Lower lobe of right lung (tissue), 2 donors: ENCODE results near the gene LURAP1L. TPM values are rescaled to one million over a fixed set of nuclear protein-coding genes. Genes with fewer than 3 reads are reported as not detected.
A peak's percentile ranks its signal among the peaks of the same experiment; 100 is the strongest.

Source experiments
- ATAC-seq, 2 donors: fragments of 200-7000 bp; cut with Tn5 transposase; one replicate each; pipeline ENCODE4 v1.9.1; 2020 to 2022; ENCODE audit warnings: mild to moderate bottlenecking in 2 of 2, moderate library complexity in 2 of 2
- DNase-seq: peaks from one replicate; pipeline ENCODE4 v3.0.0-alpha.2; 2020
- H3K27ac ChIP-seq: fragments of 200-600 bp; one replicate; pipeline ENCODE4 v1.8.0; 2022
- H3K27me3 ChIP-seq: fragments of 200-600 bp; one replicate; pipeline ENCODE4 v1.8.0; 2022; ENCODE audit warnings: low read depth
- H3K36me3 ChIP-seq: fragments of 200-600 bp; one replicate; pipeline ENCODE4 v1.8.0; 2022; ENCODE audit warnings: mild to moderate bottlenecking
- H3K4me1 ChIP-seq: fragments of 200-600 bp; one replicate; pipeline ENCODE4 v1.8.0; 2022
- H3K4me3 ChIP-seq: fragments of 200-600 bp; one replicate; pipeline ENCODE4 v1.8.0; 2022; ENCODE audit warnings: mild to moderate bottlenecking
- H3K9me3 ChIP-seq: fragments of 200-600 bp; one replicate; pipeline ENCODE4 v1.8.0; 2022
- intact Hi-C: fragments of 100-400 bp; cut with DNase I; formaldehyde crosslinking; loops from one replicate; pipeline ENCODE4 v1.11.0; 2022
- total RNA-seq: library from RNA; stranded (reverse); fragmentation: NEBNext Ultra II Directional; extraction: Animal tissue kit (Norgen Biotek cat#: 25700); gene quantifications from one replicate; pipeline ENCODE4 v1.2.1, GENCODE V29; 2021
- TF ChIP-seq, protein P1 (sequence below): fragments of 200-600 bp; IDR thresholded peaks from one replicate; pipeline ENCODE4 v1.8.0; 2022; ENCODE audit warnings: antibody characterized with exemption, mild to moderate bottlenecking
- donor health status: DM: no; HTN: yes; CAD: no; lungs with severe emphysema.

The LURAP1L gene
- total RNA-seq, 1 donor from 2014 or later, result 29.2 TPM

DNA sequence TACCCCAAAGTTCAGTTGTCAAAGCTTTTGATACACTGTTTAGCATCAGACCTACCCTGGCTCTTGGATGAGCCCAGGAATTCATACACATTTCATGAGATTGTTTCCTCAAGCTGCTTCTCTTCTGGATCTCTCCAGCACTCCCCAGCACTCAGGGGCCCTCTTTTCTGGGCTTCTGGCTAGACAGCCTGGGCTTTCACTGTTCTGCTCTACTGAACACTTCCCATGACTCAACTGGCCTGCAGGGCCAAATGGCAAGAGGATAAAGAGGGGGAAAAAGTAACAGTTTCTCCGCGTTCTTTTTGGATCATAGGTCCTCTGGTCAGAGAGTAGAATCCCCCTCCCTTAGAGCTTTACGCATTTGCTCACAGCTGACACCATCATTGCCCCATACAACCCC, 20.9 kb upstream of the LURAP1L start:
- Histone ChIP-seq H3K27ac (no peak overlapping the region), H3K9me3 (no peaks in the 10 kb centered on the region), H3K4me3 (no peak overlapping the region), H3K4me1 (no peaks in the 10 kb centered on the region), H3K27me3 (no peaks in the 10 kb centered on the region), H3K36me3 (no peaks in the 10 kb centered on the region)
- ATAC-seq, result no peak
- intact Hi-C loops, result no loop called here
- TF ChIP-seq, protein P1, sequence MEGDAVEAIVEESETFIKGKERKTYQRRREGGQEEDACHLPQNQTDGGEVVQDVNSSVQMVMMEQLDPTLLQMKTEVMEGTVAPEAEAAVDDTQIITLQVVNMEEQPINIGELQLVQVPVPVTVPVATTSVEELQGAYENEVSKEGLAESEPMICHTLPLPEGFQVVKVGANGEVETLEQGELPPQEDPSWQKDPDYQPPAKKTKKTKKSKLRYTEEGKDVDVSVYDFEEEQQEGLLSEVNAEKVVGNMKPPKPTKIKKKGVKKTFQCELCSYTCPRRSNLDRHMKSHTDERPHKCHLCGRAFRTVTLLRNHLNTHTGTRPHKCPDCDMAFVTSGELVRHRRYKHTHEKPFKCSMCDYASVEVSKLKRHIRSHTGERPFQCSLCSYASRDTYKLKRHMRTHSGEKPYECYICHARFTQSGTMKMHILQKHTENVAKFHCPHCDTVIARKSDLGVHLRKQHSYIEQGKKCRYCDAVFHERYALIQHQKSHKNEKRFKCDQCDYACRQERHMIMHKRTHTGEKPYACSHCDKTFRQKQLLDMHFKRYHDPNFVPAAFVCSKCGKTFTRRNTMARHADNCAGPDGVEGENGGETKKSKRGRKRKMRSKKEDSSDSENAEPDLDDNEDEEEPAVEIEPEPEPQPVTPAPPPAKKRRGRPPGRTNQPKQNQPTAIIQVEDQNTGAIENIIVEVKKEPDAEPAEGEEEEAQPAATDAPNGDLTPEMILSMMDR, result no peak
- DNase-seq, result no peak

DNA sequence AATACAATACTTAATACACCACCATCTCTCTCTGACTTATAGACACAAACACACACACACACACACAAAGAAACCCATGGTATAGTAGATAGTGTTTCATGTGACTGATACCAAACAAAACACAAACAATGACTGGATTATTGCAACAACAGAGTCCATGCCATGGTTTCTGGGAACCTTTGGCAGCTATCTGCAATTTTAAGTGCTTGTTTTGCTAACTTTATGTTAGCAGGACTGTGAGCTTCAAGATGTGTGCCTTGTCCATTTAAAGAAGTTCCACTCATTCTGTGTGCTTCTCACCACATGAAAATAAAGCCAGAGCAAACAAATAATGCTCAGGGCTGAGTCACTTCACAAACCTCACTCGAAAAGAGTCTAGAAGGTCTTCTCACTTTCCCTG, 15.1 kb upstream of the LURAP1L start:
- DNase-seq (no peak), ATAC-seq (peak; percentile 72 to 98)
- intact Hi-C loops, result no loop called here
- no peaks in the 10 kb centered on the region for H3K4me1 ChIP-seq
- no peaks in the 10 kb centered on the region for H3K9me3 ChIP-seq
- H3K27me3 ChIP-seq, result no peaks in the 10 kb centered on the region
- TF ChIP-seq, protein P1, result no peak
- H3K4me3 ChIP-seq, result no peak overlapping the region
- no peak overlapping the region for H3K27ac ChIP-seq
- H3K36me3 ChIP-seq, result no peaks in the 10 kb centered on the region

GRCh38 chr9:12760758-12761157, 14.1 kb upstream of the LURAP1L start:
- DNase-seq (no peak), ATAC-seq (no peak)
- H3K27me3 ChIP-seq, result no peaks in the 10 kb centered on the region
- no peaks in the 10 kb centered on the region for H3K36me3 ChIP-seq
- no peaks in the 10 kb centered on the region for H3K9me3 ChIP-seq
- H3K4me3 ChIP-seq, result no peak overlapping the region
- TF ChIP-seq, protein P1, result no peak
- intact Hi-C loops, result no loop called here
- H3K27ac ChIP-seq, result no peak overlapping the region
- peaks cover 1% of the 10 kb centered on the region for H3K4me1 ChIP-seq

DNA sequence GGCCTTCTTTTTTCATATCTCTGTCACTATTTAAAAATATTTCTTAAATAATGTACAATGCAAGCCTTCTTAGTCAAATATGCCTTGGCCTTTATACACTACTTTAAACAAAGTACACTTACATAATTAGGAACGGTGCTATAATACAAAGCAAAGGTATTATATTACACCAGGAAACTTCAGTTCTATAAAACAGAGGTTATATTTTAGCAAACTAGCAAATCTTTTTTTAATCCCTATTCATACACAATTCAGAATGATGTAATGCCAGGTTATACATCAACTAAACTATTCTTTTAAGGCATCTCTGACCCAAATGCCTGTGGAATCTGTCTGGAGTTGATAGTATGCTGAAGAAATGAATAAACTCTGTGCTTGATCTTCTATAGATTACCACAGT, 10.7 kb upstream of the LURAP1L start:
- DNase-seq, result no peak
- H3K4me1 ChIP-seq, result peaks cover 14% of the 10 kb centered on the region
- TF ChIP-seq, protein P1, result no peak
- H3K27me3 ChIP-seq, result no peaks in the 10 kb centered on the region
- H3K27ac ChIP-seq, result no peak overlapping the region
- H3K9me3 ChIP-seq, result no peaks in the 10 kb centered on the region
- no peaks in the 10 kb centered on the region for H3K36me3 ChIP-seq
- intact Hi-C loops, result no loop called here
- no peak overlapping the region for H3K4me3 ChIP-seq
- no peak for ATAC-seq

DNA sequence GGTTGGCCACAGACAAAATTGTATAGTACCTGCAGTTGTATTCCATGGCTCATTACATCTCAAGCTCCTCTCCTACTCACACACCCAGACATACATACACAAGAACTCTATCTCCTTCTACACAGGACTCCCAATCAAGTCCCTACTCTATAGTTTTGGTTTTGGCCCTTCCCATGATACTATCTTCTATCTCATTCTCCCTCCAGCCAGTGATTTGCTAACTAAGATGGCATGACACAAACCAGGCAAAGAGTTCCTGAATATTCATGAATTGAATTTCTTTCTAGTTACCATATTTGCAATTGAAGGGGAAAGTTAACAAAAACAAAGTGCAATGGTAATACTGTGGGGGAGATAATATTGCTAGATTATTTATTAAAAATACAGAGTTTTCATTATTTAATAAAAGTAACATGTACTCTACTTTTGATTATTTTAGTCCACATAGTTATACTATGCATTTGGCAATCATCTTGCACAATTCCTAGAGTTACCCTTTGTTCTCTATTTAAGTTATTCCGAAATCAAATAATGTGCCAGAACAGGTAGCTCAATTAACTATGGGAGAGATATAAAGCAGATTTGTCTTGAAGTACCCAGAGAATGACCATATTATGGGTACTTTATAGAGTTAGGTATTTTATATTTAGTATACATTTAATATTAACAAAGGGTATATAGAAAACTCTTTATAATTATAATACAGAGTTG, 9.6 kb upstream of the LURAP1L start:
- intact Hi-C loops, result no loop called here
- no peak for ATAC-seq

More for the DNA sequence above, 9.6 kb upstream of the LURAP1L start:
- no peak for DNase-seq
- H3K9me3 ChIP-seq, result no peaks in the 10 kb centered on the region
- H3K27me3 ChIP-seq, result no peaks in the 10 kb centered on the region
- H3K4me3 ChIP-seq, result no peak overlapping the region
- no peak overlapping the region for H3K27ac ChIP-seq
- TF ChIP-seq, protein P1, result no peak
- no peaks in the 10 kb centered on the region for H3K36me3 ChIP-seq
- peaks cover 14% of the 10 kb centered on the region for H3K4me1 ChIP-seq
